Hepatocyte (in vitro differentiated cells): ENCODE measurements around the gene RNF144B. TPM values are rescaled to one million over a fixed set of nuclear protein-coding genes. Genes with fewer than 3 reads are reported as not detected.

Experiments used
- DNase-seq: peaks from one replicate; pipeline ENCODE4 v3.0.0-alpha.2; 2016; ENCODE audit warnings: low spot score
- H2AFZ ChIP-seq: fragments of 200-600 bp; sonication (generic); 2 replicates; pipeline ENCODE4 v1.6.0; 2016; ENCODE audit warnings: antibody characterized with exemption, mild to moderate bottlenecking
- H3K27ac ChIP-seq: fragments of 200-600 bp; sonication (generic); 2 replicates; pipeline ENCODE4 v1.5.1; 2016; ENCODE audit warnings: mild to moderate bottlenecking
- H3K27me3 ChIP-seq: fragments of 200-600 bp; sonication (generic); 2 replicates; pipeline ENCODE4 v1.6.1; 2016
- H3K36me3 ChIP-seq: fragments of 200-600 bp; sonication (generic); replicated peaks from 2 replicates; pipeline ENCODE4 v1.5.1; 2016; ENCODE audit warnings: low read depth; ENCODE audit not compliant: insufficient read depth
- H3K4me1 ChIP-seq: fragments of 200-600 bp; sonication (generic); 2 replicates; pipeline ENCODE4 v1.5.1; 2016; ENCODE audit warnings: mild to moderate bottlenecking, moderate library complexity; ENCODE audit not compliant: insufficient read depth
- H3K4me2 ChIP-seq: fragments of 200-600 bp; sonication (generic); 2 replicates; pipeline ENCODE4 v1.6.0; 2016
- H3K4me3 ChIP-seq: fragments of 200-600 bp; sonication (generic); 2 replicates; pipeline ENCODE4 v1.5.1; 2016; ENCODE audit warnings: mild to moderate bottlenecking
- H3K79me2 ChIP-seq: fragments of 200-600 bp; sonication (generic); 2 replicates; pipeline ENCODE4 v1.6.0; 2017; ENCODE audit warnings: mild to moderate bottlenecking
- H3K9me2 ChIP-seq: fragments of 200-600 bp; sonication (generic); replicated peaks from 2 replicates; pipeline ENCODE4 v1.6.0; 2017; ENCODE audit warnings: mild to moderate bottlenecking; ENCODE audit not compliant: insufficient read depth
- H3K9me3 ChIP-seq: fragments of 200-600 bp; sonication (generic); 2 replicates; pipeline ENCODE4 v1.5.1; 2016; ENCODE audit warnings: low read depth, mild to moderate bottlenecking
- H4K20me1 ChIP-seq: fragments of 200-600 bp; sonication (generic); 2 replicates; pipeline ENCODE4 v1.6.0; 2016; ENCODE audit warnings: mild to moderate bottlenecking; ENCODE audit not compliant: insufficient read depth, poor library complexity, severe bottlenecking
- EZH2 ChIP-seq: fragments of 200-600 bp; sonication (generic); IDR thresholded peaks from 2 replicates; pipeline ENCODE4 v1.6.1; 2016; ENCODE audit warnings: antibody characterized with exemption, mild to moderate bottlenecking, borderline replicate concordance
- EZH2phosphoT487 ChIP-seq: fragments of 200-600 bp; sonication (generic); IDR thresholded peaks from one replicate; pipeline ENCODE4 v1.6.1; 2018; ENCODE audit warnings: antibody characterized with exemption, mild to moderate bottlenecking, low read depth, moderate library complexity; ENCODE audit not compliant: unreplicated experiment, severe bottlenecking
- WGBS: methylation state at CpG from one replicate; pipeline ENCODE4 v1.1.6; 2016; ENCODE audit warnings: low lambda C conversion rate; ENCODE audit errors: missing lambda C conversion rate; 5-methylcytosine and 5-hydroxymethylcytosine counted together
- polyA plus RNA-seq: library from polyadenylated mRNA; unstranded; fragments of >200 nt; fragmentation: Nextera tagmentation; extraction: Ambion mirVana; gene quantifications from 2 replicates; pipeline ENCODE4 v1.2.1, GENCODE V29; 2016
- total RNA-seq: library from RNA; depleted of rRNA; stranded (reverse); fragments of >200 nt; gene quantifications from 2 replicates; pipeline ENCODE4 v1.2.3, GENCODE V29; 2014
- TF ChIP-seq, protein P1 (sequence below): fragments of 200-600 bp; sonication (generic); IDR thresholded peaks from 2 replicates; pipeline ENCODE4 v1.5.1; 2016; ENCODE audit warnings: antibody characterized with exemption, mild to moderate bottlenecking; ENCODE audit not compliant: poor library complexity

The RNF144B gene
- total and polyA plus RNA-seq, 2 experiments from 2014 or later: 0.37 to 2.2 TPM

DNA sequence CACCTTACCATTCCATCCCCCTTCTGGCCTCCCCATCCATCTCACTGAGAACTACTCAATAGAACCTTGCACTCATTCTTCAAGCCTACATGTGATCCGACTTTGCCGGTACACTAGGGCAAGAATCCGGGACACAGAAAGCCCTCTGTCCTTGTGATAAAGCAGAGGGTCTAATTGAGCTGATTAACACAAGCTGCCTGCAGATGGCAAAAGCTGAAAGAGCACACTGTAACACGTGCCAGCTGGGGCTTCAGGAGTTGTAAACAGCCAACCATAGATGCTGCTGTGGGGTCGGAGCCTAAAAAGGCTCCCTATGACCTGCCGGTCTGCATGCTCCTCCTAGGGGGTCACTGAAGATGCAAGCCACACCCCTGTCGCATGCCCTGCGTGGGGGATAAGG, 124.1 kb downstream of the RNF144B start:
- Histone ChIP-seq H4K20me1 (no peaks in the 10 kb centered on the region), H3K4me1 (no peaks in the 10 kb centered on the region), H3K4me3 (no peak overlapping the region), H3K36me3 (no peaks in the 10 kb centered on the region), H3K27me3 (no peaks in the 10 kb centered on the region), H3K27ac (no peak overlapping the region), H3K9me2 (no peaks in the 10 kb centered on the region), H3K4me2 (no peak overlapping the region), H3K79me2 (no peaks in the 10 kb centered on the region), H3K9me3 (no peaks in the 10 kb centered on the region), H2AFZ (no peak overlapping the region)
- WGBS: 91% methylated on average over 8 of the region's 8 CpGs
- DNase-seq: no peak
- TF ChIP-seq EZH2phosphoT487 (no peak), EZH2 (no peak)
- TF ChIP-seq, protein P1, sequence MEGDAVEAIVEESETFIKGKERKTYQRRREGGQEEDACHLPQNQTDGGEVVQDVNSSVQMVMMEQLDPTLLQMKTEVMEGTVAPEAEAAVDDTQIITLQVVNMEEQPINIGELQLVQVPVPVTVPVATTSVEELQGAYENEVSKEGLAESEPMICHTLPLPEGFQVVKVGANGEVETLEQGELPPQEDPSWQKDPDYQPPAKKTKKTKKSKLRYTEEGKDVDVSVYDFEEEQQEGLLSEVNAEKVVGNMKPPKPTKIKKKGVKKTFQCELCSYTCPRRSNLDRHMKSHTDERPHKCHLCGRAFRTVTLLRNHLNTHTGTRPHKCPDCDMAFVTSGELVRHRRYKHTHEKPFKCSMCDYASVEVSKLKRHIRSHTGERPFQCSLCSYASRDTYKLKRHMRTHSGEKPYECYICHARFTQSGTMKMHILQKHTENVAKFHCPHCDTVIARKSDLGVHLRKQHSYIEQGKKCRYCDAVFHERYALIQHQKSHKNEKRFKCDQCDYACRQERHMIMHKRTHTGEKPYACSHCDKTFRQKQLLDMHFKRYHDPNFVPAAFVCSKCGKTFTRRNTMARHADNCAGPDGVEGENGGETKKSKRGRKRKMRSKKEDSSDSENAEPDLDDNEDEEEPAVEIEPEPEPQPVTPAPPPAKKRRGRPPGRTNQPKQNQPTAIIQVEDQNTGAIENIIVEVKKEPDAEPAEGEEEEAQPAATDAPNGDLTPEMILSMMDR: no peak

- no peak overlapping the region for H3K4me3 ChIP-seq
- TF ChIP-seq EZH2phosphoT487 (no peak), EZH2 (no peak)
- TF ChIP-seq, protein P1: no peak
- H3K27me3 ChIP-seq: no peaks in the 10 kb centered on the region
- DNase-seq: no peak
- no peaks in the 10 kb centered on the region for H3K9me3 ChIP-seq
- no peaks in the 10 kb centered on the region for H4K20me1 ChIP-seq
- no peak overlapping the region for H3K27ac ChIP-seq
- no peaks in the 10 kb centered on the region for H3K9me2 ChIP-seq
- 71% methylated on average over 2 of the region's 2 CpGs for WGBS
- no peaks in the 10 kb centered on the region for H3K36me3 ChIP-seq
- no peak overlapping the region for H3K4me2 ChIP-seq
- H3K4me1 ChIP-seq: no peaks in the 10 kb centered on the region
- H2AFZ ChIP-seq: no peak overlapping the region
- H3K79me2 ChIP-seq: no peaks in the 10 kb centered on the region
Observed at GRCh38 chr6:18513253-18513798, 126.2 kb downstream of the RNF144B start.

- Histone ChIP-seq H3K79me2 (no peaks in the 10 kb centered on the region), H4K20me1 (no peaks in the 10 kb centered on the region), H2AFZ (no peak overlapping the region), H3K36me3 (no peaks in the 10 kb centered on the region), H3K9me3 (no peaks in the 10 kb centered on the region), H3K27me3 (peaks cover 3% of the 10 kb centered on the region), H3K9me2 (no peaks in the 10 kb centered on the region), H3K27ac (no peak overlapping the region), H3K4me3 (no peak overlapping the region), H3K4me1 (no peaks in the 10 kb centered on the region), H3K4me2 (no peak overlapping the region)
- no peak for DNase-seq
- no peak for TF ChIP-seq EZH2phosphoT487
- TF ChIP-seq EZH2: no peak
- TF ChIP-seq, protein P1: no peak
- WGBS: 96% methylated on average over 7 of the region's 7 CpGs
Observed at GRCh38 chr6:18514180-18514579, 127.0 kb downstream of the RNF144B start.

DNA sequence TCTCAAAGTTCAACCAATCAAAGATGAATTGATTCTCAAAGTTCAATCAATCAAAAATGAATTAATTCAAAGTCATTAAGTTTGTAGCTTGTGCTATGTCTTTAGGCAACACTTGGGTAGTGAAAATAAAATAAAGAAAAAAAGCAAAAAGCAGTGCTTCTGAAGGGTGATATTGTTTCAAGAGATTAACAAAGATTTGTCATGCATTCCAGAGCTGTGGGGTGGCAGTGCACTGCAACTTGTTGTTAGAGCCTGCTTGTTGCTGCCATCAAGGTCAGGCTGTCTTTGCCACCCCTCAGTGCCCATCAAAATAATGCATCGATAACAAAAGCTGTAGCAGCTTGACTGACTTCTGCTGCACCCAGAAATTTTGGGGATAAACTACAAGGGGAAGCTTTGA, 128.6 kb downstream of the RNF144B start:
- H3K4me2 ChIP-seq: no peak overlapping the region
- no peaks in the 10 kb centered on the region for H3K9me2 ChIP-seq
- no peak for TF ChIP-seq EZH2
- TF ChIP-seq, protein P1: no peak
- no peak for TF ChIP-seq EZH2phosphoT487
- no peaks in the 10 kb centered on the region for H3K79me2 ChIP-seq
- DNase-seq: no peak
- H3K27ac ChIP-seq: no peak overlapping the region
- H3K27me3 ChIP-seq: peaks cover 3% of the 10 kb centered on the region
- H2AFZ ChIP-seq: no peak overlapping the region
- H3K4me1 ChIP-seq: no peaks in the 10 kb centered on the region
- no peaks in the 10 kb centered on the region for H3K9me3 ChIP-seq
- no peak overlapping the region for H3K4me3 ChIP-seq
- WGBS: 82% methylated on average over 1 of the region's 1 CpG
- no peaks in the 10 kb centered on the region for H3K36me3 ChIP-seq
- no peaks in the 10 kb centered on the region for H4K20me1 ChIP-seq
